HG02610 (cell line): ENCODE measurements around the gene ENPEP.
"Not testable (repeated sequence)": the region's sequence is repeated elsewhere in the genome, so short reads cannot be mapped to it uniquely, and the experiment has no call there.

ENCODE experiments used
- ATAC-seq: cut with Tn5 transposase; IDR thresholded peaks from one replicate; pipeline ENCODE4 v1.9.1; 2021; ENCODE audit warnings: mild to moderate bottlenecking, moderate library complexity; ENCODE audit not compliant: unreplicated experiment

The ENPEP gene

GRCh38 chr4:110484767-110485166 is 8.8 kb downstream of the ENPEP start:
- ATAC-seq = peak; percentile 26

- no peak for ATAC-seq
These were observed 9.5 kb downstream of the ENPEP start for GRCh38 chr4:110485452-110485851.

- ATAC-seq = no peak
These were observed 10.3 kb downstream of the ENPEP start for GRCh38 chr4:110486256-110486655.

GRCh38 chr4:110486850-110487249 is 10.9 kb downstream of the ENPEP start:
- not testable (repeated sequence) for ATAC-seq

- peak; percentile 40 for ATAC-seq
These were observed 11.9 kb downstream of the ENPEP start for GRCh38 chr4:110487873-110488272.

- no peak for ATAC-seq
These were observed 14.1 kb downstream of the ENPEP start for GRCh38 chr4:110489901-110490508.

- no peak for ATAC-seq
These were observed 16.6 kb downstream of the ENPEP start for GRCh38 chr4:110492522-110492921.

- ATAC-seq = no peak
These were observed 17.6 kb downstream of the ENPEP start for GRCh38 chr4:110493520-110493919.

- ATAC-seq = no peak
These were observed 22.5 kb downstream of the ENPEP start for GRCh38 chr4:110498420-110498819.

GRCh38 chr4:110499126-110499525 is 23.2 kb downstream of the ENPEP start:
- ATAC-seq = no peak

GRCh38 chr4:110501826-110502225 is 25.9 kb downstream of the ENPEP start:
- no peak for ATAC-seq

- ATAC-seq = no peak
These were observed 27.5 kb downstream of the ENPEP start for GRCh38 chr4:110503270-110504083.

GRCh38 chr4:110504084-110504435 is 28.1 kb downstream of the ENPEP start:
- no peak for ATAC-seq

- ATAC-seq = no peak
These were observed 29.5 kb downstream of the ENPEP start for GRCh38 chr4:110505440-110505839.

GRCh38 chr4:110508827-110509710 is 33.1 kb downstream of the ENPEP start:
- ATAC-seq = no peak

- no peak for ATAC-seq
These were observed 34.3 kb downstream of the ENPEP start for GRCh38 chr4:110510277-110510676.

- ATAC-seq = peak; percentile 69
These were observed 35.1 kb downstream of the ENPEP start for GRCh38 chr4:110510955-110511544.

- ATAC-seq = no peak
These were observed 36.9 kb downstream of the ENPEP start for GRCh38 chr4:110512901-110513300.

GRCh38 chr4:110514889-110515479 is 39.0 kb downstream of the ENPEP start:
- no peak for ATAC-seq

- ATAC-seq = peak; percentile 16
These were observed 39.7 kb downstream of the ENPEP start for GRCh38 chr4:110515676-110516075.
